ENCODE measurements around the gene PDE6G.

PDE6G gene

GRCh38 chr17:81656835-81657234 lies 493 bp upstream of the PDE6G start:
- no peak for ATAC-seq

GRCh38 chr17:81655378-81656117 lies 794 bp downstream of the PDE6G start:
- no peak for TF ChIP-seq CREB5 (CRISPR knock-in tag; IDR thresholded peaks at IDR 0.05; ENCODE audit: low read depth)
- TF ChIP-seq, protein P1, sequence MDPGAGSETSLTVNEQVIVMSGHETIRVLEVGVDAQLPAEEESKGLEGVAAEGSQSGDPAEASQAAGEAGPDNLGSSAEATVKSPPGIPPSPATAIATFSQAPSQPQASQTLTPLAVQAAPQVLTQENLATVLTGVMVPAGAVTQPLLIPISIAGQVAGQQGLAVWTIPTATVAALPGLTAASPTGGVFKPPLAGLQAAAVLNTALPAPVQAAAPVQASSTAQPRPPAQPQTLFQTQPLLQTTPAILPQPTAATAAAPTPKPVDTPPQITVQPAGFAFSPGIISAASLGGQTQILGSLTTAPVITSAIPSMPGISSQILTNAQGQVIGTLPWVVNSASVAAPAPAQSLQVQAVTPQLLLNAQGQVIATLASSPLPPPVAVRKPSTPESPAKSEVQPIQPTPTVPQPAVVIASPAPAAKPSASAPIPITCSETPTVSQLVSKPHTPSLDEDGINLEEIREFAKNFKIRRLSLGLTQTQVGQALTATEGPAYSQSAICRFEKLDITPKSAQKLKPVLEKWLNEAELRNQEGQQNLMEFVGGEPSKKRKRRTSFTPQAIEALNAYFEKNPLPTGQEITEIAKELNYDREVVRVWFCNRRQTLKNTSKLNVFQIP (CRISPR knock-in tag; IDR thresholded peaks at IDR 0.05; ENCODE audit: borderline replicate concordance, low read depth) = no peak
- TF ChIP-seq CSRNP3 (CRISPR knock-in tag; IDR thresholded peaks at IDR 0.05) = no peak
- no peak for ATAC-seq

More at GRCh38 chr17:81656835-81657234, 493 bp upstream of the PDE6G start:
- TF ChIP-seq ZNF8 (CRISPR knock-in tag; IDR thresholded peaks at IDR 0.05) (no peak), CSRNP3 (CRISPR knock-in tag; IDR thresholded peaks at IDR 0.05) (no peak), RARB (CRISPR knock-in tag; IDR thresholded peaks at IDR 0.05) (no peak), BACH2 (CRISPR knock-in tag; IDR thresholded peaks at IDR 0.05; ENCODE audit: borderline replicate concordance) (no peak), CSDC2 (CRISPR knock-in tag; IDR thresholded peaks at IDR 0.05) (no peak), ZNF565 (CRISPR knock-in tag; conservative IDR thresholded peaks at IDR 0.05; ENCODE audit: low read depth) (no peak), ISL1 (CRISPR knock-in tag; IDR thresholded peaks at IDR 0.05) (no peak), ARNTL (CRISPR knock-in tag; IDR thresholded peaks at IDR 0.05; ENCODE audit: borderline replicate concordance, low read depth) (no peak), ZFP30 (CRISPR knock-in tag; IDR thresholded peaks at IDR 0.05) (no peak), SNAI2 (CRISPR knock-in tag; IDR thresholded peaks at IDR 0.05) (no peak), ZC3H10 (CRISPR knock-in tag; IDR thresholded peaks at IDR 0.05) (no peak), TOX (CRISPR knock-in tag; IDR thresholded peaks at IDR 0.05; ENCODE audit: borderline replicate concordance) (no peak), ZFP3 (CRISPR knock-in tag; IDR thresholded peaks at IDR 0.05) (no peak), PPARA (CRISPR knock-in tag; IDR thresholded peaks at IDR 0.05; ENCODE audit: borderline replicate concordance) (no peak), TCF4 (CRISPR knock-in tag; IDR thresholded peaks at IDR 0.05; ENCODE audit: borderline replicate concordance) (no peak), ESRRG (CRISPR knock-in tag; IDR thresholded peaks at IDR 0.05) (no peak), OSR1 (CRISPR knock-in tag; IDR thresholded peaks at IDR 0.05) (no peak)
- TF ChIP-seq, protein P2, sequence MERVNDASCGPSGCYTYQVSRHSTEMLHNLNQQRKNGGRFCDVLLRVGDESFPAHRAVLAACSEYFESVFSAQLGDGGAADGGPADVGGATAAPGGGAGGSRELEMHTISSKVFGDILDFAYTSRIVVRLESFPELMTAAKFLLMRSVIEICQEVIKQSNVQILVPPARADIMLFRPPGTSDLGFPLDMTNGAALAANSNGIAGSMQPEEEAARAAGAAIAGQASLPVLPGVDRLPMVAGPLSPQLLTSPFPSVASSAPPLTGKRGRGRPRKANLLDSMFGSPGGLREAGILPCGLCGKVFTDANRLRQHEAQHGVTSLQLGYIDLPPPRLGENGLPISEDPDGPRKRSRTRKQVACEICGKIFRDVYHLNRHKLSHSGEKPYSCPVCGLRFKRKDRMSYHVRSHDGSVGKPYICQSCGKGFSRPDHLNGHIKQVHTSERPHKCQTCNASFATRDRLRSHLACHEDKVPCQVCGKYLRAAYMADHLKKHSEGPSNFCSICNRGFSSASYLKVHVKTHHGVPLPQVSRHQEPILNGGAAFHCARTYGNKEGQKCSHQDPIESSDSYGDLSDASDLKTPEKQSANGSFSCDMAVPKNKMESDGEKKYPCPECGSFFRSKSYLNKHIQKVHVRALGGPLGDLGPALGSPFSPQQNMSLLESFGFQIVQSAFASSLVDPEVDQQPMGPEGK (CRISPR knock-in tag; IDR thresholded peaks at IDR 0.05; ENCODE audit: borderline replicate concordance) = no peak
- TF ChIP-seq, protein P3, sequence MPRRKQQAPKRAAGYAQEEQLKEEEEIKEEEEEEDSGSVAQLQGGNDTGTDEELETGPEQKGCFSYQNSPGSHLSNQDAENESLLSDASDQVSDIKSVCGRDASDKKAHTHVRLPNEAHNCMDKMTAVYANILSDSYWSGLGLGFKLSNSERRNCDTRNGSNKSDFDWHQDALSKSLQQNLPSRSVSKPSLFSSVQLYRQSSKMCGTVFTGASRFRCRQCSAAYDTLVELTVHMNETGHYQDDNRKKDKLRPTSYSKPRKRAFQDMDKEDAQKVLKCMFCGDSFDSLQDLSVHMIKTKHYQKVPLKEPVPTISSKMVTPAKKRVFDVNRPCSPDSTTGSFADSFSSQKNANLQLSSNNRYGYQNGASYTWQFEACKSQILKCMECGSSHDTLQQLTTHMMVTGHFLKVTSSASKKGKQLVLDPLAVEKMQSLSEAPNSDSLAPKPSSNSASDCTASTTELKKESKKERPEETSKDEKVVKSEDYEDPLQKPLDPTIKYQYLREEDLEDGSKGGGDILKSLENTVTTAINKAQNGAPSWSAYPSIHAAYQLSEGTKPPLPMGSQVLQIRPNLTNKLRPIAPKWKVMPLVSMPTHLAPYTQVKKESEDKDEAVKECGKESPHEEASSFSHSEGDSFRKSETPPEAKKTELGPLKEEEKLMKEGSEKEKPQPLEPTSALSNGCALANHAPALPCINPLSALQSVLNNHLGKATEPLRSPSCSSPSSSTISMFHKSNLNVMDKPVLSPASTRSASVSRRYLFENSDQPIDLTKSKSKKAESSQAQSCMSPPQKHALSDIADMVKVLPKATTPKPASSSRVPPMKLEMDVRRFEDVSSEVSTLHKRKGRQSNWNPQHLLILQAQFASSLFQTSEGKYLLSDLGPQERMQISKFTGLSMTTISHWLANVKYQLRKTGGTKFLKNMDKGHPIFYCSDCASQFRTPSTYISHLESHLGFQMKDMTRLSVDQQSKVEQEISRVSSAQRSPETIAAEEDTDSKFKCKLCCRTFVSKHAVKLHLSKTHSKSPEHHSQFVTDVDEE (CRISPR knock-in tag; IDR thresholded peaks at IDR 0.05) = no peak
- TF ChIP-seq, protein P1 (CRISPR knock-in tag; IDR thresholded peaks at IDR 0.05; ENCODE audit: borderline replicate concordance, low read depth) = no peak
